Right lobe of liver (tissue), 4 donors: Measurements from ENCODE around the gene ELN.

Source experiments
- CTCF ChIP-seq, 4 donors: fragments of 200-600 bp in 3 of 4; fragments of 450-650 bp in 1 of 4; IDR thresholded peaks; one replicate each; pipeline versions ENCODE4 v1.5.1 to v1.8.0; 2016 to 2022; ENCODE audit warnings: antibody characterized with exemption in 4 of 4, mild to moderate bottlenecking in 2 of 4
- POLR2A ChIP-seq: fragments of 450-650 bp; IDR thresholded peaks from one replicate; pipeline ENCODE4 v1.6.1; 2017; ENCODE audit warnings: antibody characterized with exemption, mild to moderate bottlenecking
- donor health status: DM: no; HTN: no; CAD: no.
- donor health status: DM: no; HTN: no; CAD: no.
- donor health status: DM: no; HTN: yes; CAD: no.

DNA sequence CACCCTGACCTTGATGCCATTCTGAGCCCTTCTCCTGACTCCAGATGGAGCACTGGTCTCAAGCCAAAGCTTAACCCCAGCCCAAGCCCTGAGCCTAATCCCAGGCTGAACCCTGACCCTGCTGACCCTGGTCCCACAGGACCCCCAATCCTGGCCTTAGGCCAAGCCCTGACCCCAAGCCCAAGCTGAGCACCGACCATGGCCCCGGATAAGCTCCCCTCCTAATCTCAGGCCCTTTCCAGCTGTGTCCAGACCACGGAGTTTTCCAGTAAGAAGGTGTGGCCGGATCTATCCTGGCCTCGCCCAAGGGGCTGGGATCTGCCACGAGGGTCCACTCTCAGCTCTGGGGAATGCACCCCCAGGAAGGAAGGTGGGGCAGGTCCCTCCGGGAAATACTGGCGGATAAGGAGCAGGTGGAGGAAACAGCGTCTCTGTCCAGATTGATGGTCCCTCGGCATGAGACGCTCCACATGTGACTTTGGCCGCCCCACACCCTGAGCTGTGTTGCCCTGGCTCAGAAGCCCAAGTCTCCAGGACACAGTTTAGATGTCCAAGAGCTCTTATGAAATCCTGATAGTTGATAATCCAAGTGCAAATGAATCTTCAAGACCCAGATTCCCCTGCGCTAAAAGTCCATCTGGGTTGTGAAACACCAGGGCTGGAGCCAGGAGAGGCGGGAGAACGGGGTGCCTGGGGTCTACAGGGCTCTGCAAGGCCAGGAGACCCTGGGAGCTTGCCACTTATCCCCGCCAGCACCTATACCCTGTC, 10.4 kb downstream of the ELN start:
- TF ChIP-seq CTCF (IDR thresholded peaks at IDR 0.05) (no peak), POLR2A (no peak)
